Measurements from ENCODE around the gene CNTNAP2. TPM values are rescaled to one million over a fixed set of nuclear protein-coding genes. Genes with fewer than 3 reads are reported as not detected.
"Not testable (repeated sequence)": the region's sequence is repeated elsewhere in the genome, so short reads cannot be mapped to it uniquely, and the experiment has no call there.

CNTNAP2 gene
- total RNA-seq, 1 experiment from 2014 or later, result not detected

GRCh38 chr7:148049068-148049467 lies 1932.5 kb downstream of the CNTNAP2 start:
- no peaks in the 10 kb centered on the region for H3K27me3 ChIP-seq
- H3K36me3 ChIP-seq, result no peaks in the 10 kb centered on the region
- no peak for DNase-seq
- H3K4me3 ChIP-seq, result no peak overlapping the region
- H3K9me3 ChIP-seq, result no peaks in the 10 kb centered on the region

GRCh38 chr7:148050492-148051158 lies 1934.0 kb downstream of the CNTNAP2 start:
- no peaks in the 10 kb centered on the region for H3K9me3 ChIP-seq
- H3K4me3 ChIP-seq, result no peak overlapping the region
- no peaks in the 10 kb centered on the region for H3K36me3 ChIP-seq
- H3K27me3 ChIP-seq, result no peaks in the 10 kb centered on the region
- no peak for DNase-seq

GRCh38 chr7:148056406-148056805 lies 1939.8 kb downstream of the CNTNAP2 start:
- Histone ChIP-seq H3K36me3 (no peaks in the 10 kb centered on the region), H3K27me3 (no peaks in the 10 kb centered on the region), H3K4me3 (no peak overlapping the region), H3K9me3 (no peaks in the 10 kb centered on the region)
- DNase-seq, result no peak

DNA sequence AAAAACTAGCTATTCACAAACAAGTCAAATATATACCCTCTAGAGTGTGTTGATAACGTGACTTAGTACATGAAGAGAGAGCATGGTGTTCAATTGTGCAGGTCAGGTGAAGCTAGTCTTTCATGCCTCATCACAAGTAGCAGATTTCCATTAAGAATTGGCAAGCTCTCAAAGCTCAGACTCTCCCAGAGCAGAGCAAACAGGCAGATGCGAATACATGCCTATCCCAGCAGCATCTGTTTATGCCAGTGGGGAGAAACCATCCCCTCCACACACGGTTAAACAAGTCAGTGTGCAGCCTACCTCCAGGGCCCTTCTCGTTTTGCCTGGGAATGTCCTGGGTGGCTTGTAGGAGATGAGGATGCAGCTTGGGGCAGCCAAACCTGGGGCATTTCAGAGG lies 1941.5 kb downstream of the CNTNAP2 start:
- no peak for DNase-seq
- no peaks in the 10 kb centered on the region for H3K36me3 ChIP-seq
- H3K4me3 ChIP-seq, result no peak overlapping the region
- no peaks in the 10 kb centered on the region for H3K9me3 ChIP-seq
- no peaks in the 10 kb centered on the region for H3K27me3 ChIP-seq

GRCh38 chr7:148058753-148059152 lies 1942.2 kb downstream of the CNTNAP2 start:
- no peaks in the 10 kb centered on the region for H3K36me3 ChIP-seq
- no peak overlapping the region for H3K4me3 ChIP-seq
- no peaks in the 10 kb centered on the region for H3K9me3 ChIP-seq
- DNase-seq, result no peak
- no peaks in the 10 kb centered on the region for H3K27me3 ChIP-seq

- H3K4me3 ChIP-seq, result no peak overlapping the region
- no peak for DNase-seq
- H3K27me3 ChIP-seq, result no peaks in the 10 kb centered on the region
- H3K9me3 ChIP-seq, result no peaks in the 10 kb centered on the region
- H3K36me3 ChIP-seq, result no peaks in the 10 kb centered on the region
Measured at GRCh38 chr7:148060724-148061123, 1944.1 kb downstream of the CNTNAP2 start.

DNA sequence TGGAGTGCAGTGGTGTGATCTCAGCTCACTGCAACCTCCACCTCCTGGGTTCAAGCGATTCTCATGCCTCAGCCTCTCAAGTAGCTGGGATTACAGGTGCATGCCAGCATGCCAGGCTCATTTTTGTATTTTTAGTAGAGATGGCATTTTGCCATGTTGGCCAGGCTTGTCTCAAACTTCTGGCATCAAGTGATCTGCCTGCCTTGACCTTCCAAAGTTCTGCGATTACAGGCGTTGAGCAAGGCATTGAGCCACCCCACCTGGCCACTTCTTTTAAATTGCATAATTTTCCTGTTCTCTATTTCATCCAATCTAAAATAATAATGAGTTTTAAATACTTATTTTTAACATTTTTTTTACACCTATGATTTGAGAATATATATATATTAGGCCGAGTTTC lies 1961.5 kb downstream of the CNTNAP2 start:
- H3K9me3 ChIP-seq, H3K4me3 ChIP-seq, H3K27me3 ChIP-seq, DNase-seq, H3K36me3 ChIP-seq: not testable (repeated sequence)

- Histone ChIP-seq H3K36me3 (no peaks in the 10 kb centered on the region), H3K4me3 (no peak overlapping the region), H3K9me3 (no peaks in the 10 kb centered on the region), H3K27me3 (no peaks in the 10 kb centered on the region)
- no peak for DNase-seq
Measured at GRCh38 chr7:148079206-148080080, 1962.8 kb downstream of the CNTNAP2 start.

DNA sequence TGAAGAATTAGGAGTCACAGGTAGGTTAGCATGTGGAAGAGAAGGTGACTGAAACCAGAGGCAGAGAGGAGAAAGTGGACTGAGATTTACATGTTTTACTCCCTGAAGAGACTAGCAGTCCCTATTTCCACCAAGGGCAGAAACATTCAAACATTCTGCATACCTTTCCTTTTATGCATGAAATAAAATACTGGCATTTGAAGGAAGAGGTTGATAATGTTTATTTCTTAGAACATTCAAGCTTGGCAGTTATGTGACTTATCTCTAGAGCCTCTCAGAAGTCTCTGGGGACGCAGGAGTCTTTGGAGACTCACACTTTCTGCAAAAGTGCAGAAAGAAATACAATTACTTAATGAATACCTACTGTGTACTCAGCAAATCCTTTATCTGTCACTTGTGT lies 1966.8 kb downstream of the CNTNAP2 start:
- H3K27me3 ChIP-seq, result no peaks in the 10 kb centered on the region
- H3K36me3 ChIP-seq, result no peaks in the 10 kb centered on the region
- no peak overlapping the region for H3K4me3 ChIP-seq
- no peaks in the 10 kb centered on the region for H3K9me3 ChIP-seq
- DNase-seq, result no peak

- peak; percentile 19 for DNase-seq
- Histone ChIP-seq H3K27me3 (no peaks in the 10 kb centered on the region), H3K9me3 (no peaks in the 10 kb centered on the region), H3K36me3 (no peaks in the 10 kb centered on the region), H3K4me3 (no peak overlapping the region)
Measured at GRCh38 chr7:148084138-148084537, 1967.5 kb downstream of the CNTNAP2 start.

DNA sequence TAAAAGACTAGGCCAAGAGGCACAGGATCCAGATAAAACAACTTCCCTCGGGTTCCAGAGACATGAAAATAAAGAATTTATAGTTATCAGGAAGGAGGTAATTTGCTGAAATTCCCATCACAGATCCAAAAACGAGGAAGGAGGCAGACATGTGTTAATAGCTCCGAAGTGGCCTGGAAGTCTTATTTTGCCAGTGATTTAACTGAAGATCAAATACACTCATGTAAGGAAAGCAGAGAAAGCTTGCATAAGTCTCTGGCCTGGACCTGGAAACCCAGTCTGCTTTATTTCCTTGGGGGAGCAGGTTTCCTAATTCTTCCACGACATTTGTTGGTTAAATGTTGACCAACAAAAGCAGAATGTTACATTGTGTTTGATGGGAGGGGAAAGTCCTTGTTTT lies 1975.3 kb downstream of the CNTNAP2 start:
- Histone ChIP-seq H3K27me3 (no peaks in the 10 kb centered on the region), H3K9me3 (no peaks in the 10 kb centered on the region), H3K36me3 (no peaks in the 10 kb centered on the region), H3K4me3 (no peak overlapping the region)
- DNase-seq, result no peak

DNA sequence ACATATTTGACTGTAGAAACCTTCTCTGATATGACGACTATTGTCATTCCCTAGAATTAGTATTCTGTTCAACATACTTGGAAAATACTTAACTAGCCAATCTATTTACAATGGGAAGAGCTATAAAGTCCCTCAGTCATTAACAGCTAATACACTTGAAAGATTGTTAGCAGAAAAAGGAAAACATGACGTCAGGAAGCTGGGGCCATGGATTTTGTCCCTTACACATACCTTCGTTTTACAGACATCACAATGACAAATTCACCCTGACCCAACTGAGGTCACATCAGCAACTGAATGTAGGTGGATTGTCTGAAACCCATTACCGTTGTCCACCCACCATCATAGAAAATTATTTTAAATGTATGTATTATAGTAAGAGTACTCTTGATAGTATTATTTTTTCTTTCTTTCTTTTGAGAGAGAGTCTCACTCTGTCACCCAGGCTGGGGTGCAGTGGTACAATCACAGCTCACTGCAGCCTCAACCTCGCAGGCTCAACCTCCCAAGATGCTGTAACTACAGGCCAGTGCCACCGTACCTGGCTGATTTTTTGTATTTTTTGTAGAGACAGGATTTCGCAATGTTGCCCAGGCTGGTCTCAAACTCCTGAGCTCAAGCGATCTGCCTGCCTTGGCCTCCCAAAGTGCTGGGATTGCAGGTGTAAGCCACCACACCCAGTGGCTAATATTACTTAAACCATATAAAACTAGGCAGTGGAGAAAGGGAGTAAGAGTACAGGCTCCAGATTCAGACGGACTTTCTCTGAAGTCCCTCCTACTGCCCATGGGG lies 1977.0 kb downstream of the CNTNAP2 start:
- Histone ChIP-seq H3K36me3 (no peaks in the 10 kb centered on the region), H3K9me3 (no peaks in the 10 kb centered on the region), H3K4me3 (no peak overlapping the region), H3K27me3 (no peaks in the 10 kb centered on the region)
- no peak for DNase-seq

- H3K4me3 ChIP-seq, result no peak overlapping the region
- no peaks in the 10 kb centered on the region for H3K36me3 ChIP-seq
- peak; percentile 23 for DNase-seq
- no peaks in the 10 kb centered on the region for H3K27me3 ChIP-seq
- no peaks in the 10 kb centered on the region for H3K9me3 ChIP-seq
Measured at GRCh38 chr7:148095066-148095465, 1978.5 kb downstream of the CNTNAP2 start.

GRCh38 chr7:148104136-148104716 lies 1987.6 kb downstream of the CNTNAP2 start:
- Histone ChIP-seq H3K9me3 (no peaks in the 10 kb centered on the region), H3K36me3 (no peaks in the 10 kb centered on the region), H3K4me3 (no peak overlapping the region), H3K27me3 (no peaks in the 10 kb centered on the region)
- no peak for DNase-seq

DNA sequence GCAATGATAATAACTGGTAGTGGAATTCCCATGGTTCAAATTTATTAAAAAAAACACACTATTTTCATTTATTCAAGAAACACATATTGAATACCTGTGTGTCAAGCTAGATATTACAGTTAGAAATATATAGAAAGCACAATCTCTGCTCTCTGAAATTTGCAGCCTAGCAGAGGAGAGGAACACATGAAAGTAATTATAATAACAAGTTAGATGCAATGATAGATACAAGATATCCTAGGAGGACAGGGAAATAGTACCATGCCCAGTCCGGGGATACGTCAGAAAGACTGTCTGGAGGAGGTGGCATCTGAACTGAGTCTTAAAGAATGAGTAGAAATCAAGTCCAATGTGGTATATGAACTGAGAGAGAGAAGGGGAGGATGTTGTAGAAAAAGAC lies 1988.3 kb downstream of the CNTNAP2 start:
- Histone ChIP-seq H3K27me3 (no peaks in the 10 kb centered on the region), H3K36me3 (no peaks in the 10 kb centered on the region), H3K4me3 (no peak overlapping the region), H3K9me3 (no peaks in the 10 kb centered on the region)
- no peak for DNase-seq

DNA sequence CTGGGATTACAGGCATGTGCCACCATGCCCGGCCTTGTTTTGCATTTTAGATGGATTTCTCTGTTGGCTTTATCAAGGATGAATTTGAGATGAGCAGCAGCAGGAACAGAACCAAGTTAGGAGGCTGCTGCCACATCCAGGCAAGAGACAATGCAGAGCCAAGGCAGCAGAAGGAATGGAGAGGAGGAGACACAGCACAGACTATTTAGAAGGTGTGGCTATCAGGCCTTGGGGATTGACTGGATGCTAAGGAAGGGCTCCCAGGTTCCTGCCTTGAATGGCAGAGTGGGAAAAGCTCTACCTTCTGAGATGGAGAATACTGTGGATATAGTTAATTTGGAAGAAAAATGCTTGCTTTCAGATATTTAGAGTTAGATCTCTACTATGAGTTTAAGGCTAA lies 1989.3 kb downstream of the CNTNAP2 start:
- no peaks in the 10 kb centered on the region for H3K36me3 ChIP-seq
- no peak for DNase-seq
- H3K9me3 ChIP-seq, result no peaks in the 10 kb centered on the region
- H3K27me3 ChIP-seq, result no peaks in the 10 kb centered on the region
- H3K4me3 ChIP-seq, result no peak overlapping the region

Data from MG63 (cell line).